Neural progenitor cell (in vitro differentiated cells): ENCODE results near the gene HSP90AB1. TPM values are rescaled to one million over a fixed set of nuclear protein-coding genes. Genes with fewer than 3 reads are reported as not detected.

ENCODE experiments used
- DNase-seq: peaks from one replicate; pipeline ENCODE4 v3.0.0-alpha.2; 2016; ENCODE audit warnings: low spot score
- H2AFZ ChIP-seq: fragments of 200-600 bp; sonication (generic); replicated peaks from 2 replicates; pipeline ENCODE4 v1.6.1; 2016; ENCODE audit warnings: antibody characterized with exemption
- H3F3A ChIP-seq: fragments of 200-600 bp; sonication (generic); 2 replicates; pipeline ENCODE4 v1.6.1; 2016; ENCODE audit warnings: antibody characterized with exemption, low read depth
- H3K27ac ChIP-seq: fragments of 200-600 bp; sonication (generic); 2 replicates; pipeline ENCODE4 v1.5.1; 2016; ENCODE audit warnings: mild to moderate bottlenecking
- H3K27me3 ChIP-seq: fragments of 200-600 bp; sonication (generic); 2 replicates; pipeline ENCODE4 v1.6.1; 2016; ENCODE audit warnings: mild to moderate bottlenecking, moderate library complexity
- H3K36me3 ChIP-seq: fragments of 200-600 bp; sonication (generic); 2 replicates; pipeline ENCODE4 v1.5.1; 2016
- H3K4me1 ChIP-seq: fragments of 200-600 bp; sonication (generic); 2 replicates; pipeline ENCODE4 v1.6.1; 2016; ENCODE audit warnings: mixed run types
- H3K4me2 ChIP-seq: fragments of 200-600 bp; sonication (generic); 2 replicates; pipeline ENCODE4 v1.6.1; 2016
- H3K4me3 ChIP-seq: fragments of 200-600 bp; sonication (generic); 2 replicates; pipeline ENCODE4 v1.5.1; 2016
- H3K79me2 ChIP-seq: fragments of 200-600 bp; sonication (generic); 2 replicates; pipeline ENCODE4 v1.6.1; 2016; ENCODE audit warnings: low read depth
- H3K9ac ChIP-seq: fragments of 200-600 bp; sonication (generic); 2 replicates; pipeline ENCODE4 v1.6.1; 2016
- H3K9me3 ChIP-seq: fragments of 200-600 bp; sonication (generic); 2 replicates; pipeline ENCODE4 v1.5.1; 2016; ENCODE audit warnings: low read depth
- H4K20me1 ChIP-seq: fragments of 200-600 bp; sonication (generic); 2 replicates; pipeline ENCODE4 v1.6.1; 2016; ENCODE audit warnings: low read depth
- H3K27ac Mint-ChIP-seq: 3 replicates; pipeline ENCODE4 v1.8.0; 2021; ENCODE audit warnings: mixed read lengths
- H3K27me3 Mint-ChIP-seq: 2 replicates; pipeline ENCODE4 v1.8.0; 2022; ENCODE audit warnings: low read depth, mild to moderate bottlenecking, inconsistent platforms, moderate library complexity, mixed read lengths; ENCODE audit not compliant: insufficient read depth
- H3K36me3 Mint-ChIP-seq: 3 replicates; pipeline ENCODE4 v1.8.0; 2021; ENCODE audit warnings: mixed read lengths
- H3K4me1 Mint-ChIP-seq: 3 replicates; pipeline ENCODE4 v1.8.0; 2021; ENCODE audit warnings: mixed read lengths
- H3K4me3 Mint-ChIP-seq: 3 replicates; pipeline ENCODE4 v1.8.0; 2021; ENCODE audit warnings: mild to moderate bottlenecking, moderate library complexity, mixed read lengths
- H3K9me3 Mint-ChIP-seq: 3 replicates; pipeline ENCODE4 v1.8.0; 2020; ENCODE audit warnings: mixed read lengths
- CTCF ChIP-seq: fragments of 200-600 bp; sonication (generic); IDR thresholded peaks from 2 replicates; pipeline ENCODE4 v1.5.1; 2017; ENCODE audit warnings: antibody characterized with exemption, mild to moderate bottlenecking
- EZH2 ChIP-seq: fragments of 200-600 bp; sonication (generic); IDR thresholded peaks from 2 replicates; pipeline ENCODE4 v1.6.1; 2017; ENCODE audit warnings: antibody characterized with exemption, mild to moderate bottlenecking, moderate library complexity
- EZH2phosphoT487 ChIP-seq: fragments of 200-600 bp; sonication (generic); IDR thresholded peaks from 2 replicates; pipeline ENCODE4 v1.6.1; 2017; ENCODE audit warnings: antibody characterized with exemption
- total RNA-seq: library from RNA; depleted of rRNA; stranded (reverse); fragments of >200 nt; gene quantifications from 2 replicates; pipeline ENCODE4 v1.2.3, GENCODE V29; 2015; ENCODE audit warnings: low replicate concordance

The HSP90AB1 gene
- total RNA-seq, 1 donor from 2014 or later: 2,068 TPM

GRCh38 chr6:44228433-44228832 is 18.5 kb upstream of the HSP90AB1 start:
- Mint-ChIP-seq H3K27me3 (peaks cover 2% of the 10 kb centered on the region), H3K4me3 (no peak overlapping the region), H3K36me3 (peaks cover 7% of the 10 kb centered on the region), H3K4me1 (peaks cover 36% of the 10 kb centered on the region), H3K27ac (peak overlapping the region; percentile 40), H3K9me3 (no peaks in the 10 kb centered on the region)
- Histone ChIP-seq H2AFZ (no peak overlapping the region), H3K27me3 (no peaks in the 10 kb centered on the region), H3F3A (peaks cover 11% of the 10 kb centered on the region), H3K27ac (no peak overlapping the region), H4K20me1 (peaks cover 41% of the 10 kb centered on the region), H3K9ac (no peak overlapping the region), H3K4me3 (no peak overlapping the region), H3K79me2 (peaks cover 31% of the 10 kb centered on the region), H3K4me1 (peaks cover 34% of the 10 kb centered on the region), H3K36me3 (no peaks in the 10 kb centered on the region), H3K4me2 (no peak overlapping the region), H3K9me3 (no peaks in the 10 kb centered on the region)
- TF ChIP-seq EZH2phosphoT487 (no peak), EZH2 (no peak), CTCF (no peak)
- DNase-seq: no peak

DNA sequence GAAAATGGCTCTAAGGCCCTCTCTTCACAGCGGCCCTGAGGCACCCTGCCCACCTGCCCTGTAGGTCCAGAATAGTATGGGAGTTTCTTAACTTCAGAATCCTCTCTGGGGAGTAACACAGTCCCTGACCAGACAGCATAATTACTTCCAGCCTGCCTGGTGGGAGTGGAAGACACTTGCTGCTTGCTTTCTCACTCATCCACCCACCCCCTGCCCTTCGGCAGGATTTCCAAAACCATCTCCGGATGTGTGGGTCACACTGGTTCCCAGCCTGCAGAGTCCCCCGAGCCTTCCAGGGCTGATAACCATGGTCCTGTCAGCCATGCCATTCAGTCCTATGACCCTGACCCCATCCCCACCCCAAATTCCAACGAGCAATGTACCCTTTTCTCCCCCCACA is 18.1 kb upstream of the HSP90AB1 start:
- H3K27ac Mint-ChIP-seq: peak overlapping the region; percentile 60
- H3K79me2 ChIP-seq: peaks cover 31% of the 10 kb centered on the region
- peaks cover 8% of the 10 kb centered on the region for H3F3A ChIP-seq
- H3K4me2 ChIP-seq: no peak overlapping the region
- no peaks in the 10 kb centered on the region for H3K9me3 ChIP-seq
- peaks cover 9% of the 10 kb centered on the region for H3K36me3 Mint-ChIP-seq
- H3K27me3 ChIP-seq: no peaks in the 10 kb centered on the region
- H2AFZ ChIP-seq: no peak overlapping the region
- no peaks in the 10 kb centered on the region for H3K9me3 Mint-ChIP-seq
- no peak for DNase-seq
- peaks cover 34% of the 10 kb centered on the region for H3K4me1 ChIP-seq
- H3K4me3 Mint-ChIP-seq: no peak overlapping the region
- peaks cover 40% of the 10 kb centered on the region for H3K4me1 Mint-ChIP-seq
- no peak overlapping the region for H3K27ac ChIP-seq
- H3K4me3 ChIP-seq: no peak overlapping the region
- H3K36me3 ChIP-seq: no peaks in the 10 kb centered on the region
- H3K27me3 Mint-ChIP-seq: peaks cover 6% of the 10 kb centered on the region
- no peak overlapping the region for H3K9ac ChIP-seq
- no peak for TF ChIP-seq CTCF
- no peak for TF ChIP-seq EZH2
- TF ChIP-seq EZH2phosphoT487: no peak
- H4K20me1 ChIP-seq: peaks cover 41% of the 10 kb centered on the region

DNA sequence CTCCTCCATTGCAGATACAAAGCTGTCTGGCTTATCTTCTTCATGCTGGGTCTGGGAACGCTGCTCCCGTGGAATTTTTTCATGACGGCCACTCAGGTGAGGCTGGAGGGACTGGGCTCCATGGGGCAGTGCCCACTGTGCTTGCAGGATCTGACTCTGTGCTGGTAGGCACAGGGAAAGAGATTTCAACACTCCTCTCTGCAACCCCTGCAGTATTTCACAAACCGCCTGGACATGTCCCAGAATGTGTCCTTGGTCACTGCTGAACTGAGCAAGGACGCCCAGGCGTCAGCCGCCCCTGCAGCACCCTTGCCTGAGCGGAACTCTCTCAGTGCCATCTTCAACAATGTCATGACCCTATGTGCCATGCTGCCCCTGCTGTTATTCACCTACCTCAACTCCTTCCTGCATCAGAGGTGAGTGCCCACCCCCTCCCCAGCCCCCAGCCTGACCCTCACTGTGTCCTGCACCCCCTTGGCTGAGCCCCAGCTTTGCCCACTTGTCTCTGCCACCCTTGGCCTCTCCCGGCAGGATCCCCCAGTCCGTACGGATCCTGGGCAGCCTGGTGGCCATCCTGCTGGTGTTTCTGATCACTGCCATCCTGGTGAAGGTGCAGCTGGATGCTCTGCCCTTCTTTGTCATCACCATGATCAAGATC is 17.4 kb upstream of the HSP90AB1 start:
- no peak for DNase-seq
- H3K36me3 ChIP-seq: no peaks in the 10 kb centered on the region
- no peak overlapping the region for H3K27ac ChIP-seq
- Mint-ChIP-seq H3K9me3 (no peaks in the 10 kb centered on the region), H3K27ac (no peak overlapping the region), H3K27me3 (peaks cover 6% of the 10 kb centered on the region), H3K36me3 (peaks cover 9% of the 10 kb centered on the region), H3K4me3 (peak overlapping the region; percentile 48), H3K4me1 (peaks cover 37% of the 10 kb centered on the region)
- no peaks in the 10 kb centered on the region for H3K27me3 ChIP-seq
- peaks cover 8% of the 10 kb centered on the region for H3F3A ChIP-seq
- H3K9ac ChIP-seq: no peak overlapping the region
- H3K79me2 ChIP-seq: peaks cover 26% of the 10 kb centered on the region
- H3K9me3 ChIP-seq: no peaks in the 10 kb centered on the region
- no peak overlapping the region for H3K4me2 ChIP-seq
- H3K4me3 ChIP-seq: no peak overlapping the region
- peaks cover 34% of the 10 kb centered on the region for H4K20me1 ChIP-seq
- TF ChIP-seq EZH2phosphoT487 (no peak), EZH2 (no peak), CTCF (no peak)
- H3K4me1 ChIP-seq: peaks cover 33% of the 10 kb centered on the region
- H2AFZ ChIP-seq: no peak overlapping the region
